ENCODE results near the gene ANKRD23. TPM values are rescaled to one million over a fixed set of nuclear protein-coding genes. Genes with fewer than 3 reads are reported as not detected.

ANKRD23 gene
- total and polyA plus RNA-seq, 5 donors, result 8.2 to 27.7 (median 23.0) TPM

DNA sequence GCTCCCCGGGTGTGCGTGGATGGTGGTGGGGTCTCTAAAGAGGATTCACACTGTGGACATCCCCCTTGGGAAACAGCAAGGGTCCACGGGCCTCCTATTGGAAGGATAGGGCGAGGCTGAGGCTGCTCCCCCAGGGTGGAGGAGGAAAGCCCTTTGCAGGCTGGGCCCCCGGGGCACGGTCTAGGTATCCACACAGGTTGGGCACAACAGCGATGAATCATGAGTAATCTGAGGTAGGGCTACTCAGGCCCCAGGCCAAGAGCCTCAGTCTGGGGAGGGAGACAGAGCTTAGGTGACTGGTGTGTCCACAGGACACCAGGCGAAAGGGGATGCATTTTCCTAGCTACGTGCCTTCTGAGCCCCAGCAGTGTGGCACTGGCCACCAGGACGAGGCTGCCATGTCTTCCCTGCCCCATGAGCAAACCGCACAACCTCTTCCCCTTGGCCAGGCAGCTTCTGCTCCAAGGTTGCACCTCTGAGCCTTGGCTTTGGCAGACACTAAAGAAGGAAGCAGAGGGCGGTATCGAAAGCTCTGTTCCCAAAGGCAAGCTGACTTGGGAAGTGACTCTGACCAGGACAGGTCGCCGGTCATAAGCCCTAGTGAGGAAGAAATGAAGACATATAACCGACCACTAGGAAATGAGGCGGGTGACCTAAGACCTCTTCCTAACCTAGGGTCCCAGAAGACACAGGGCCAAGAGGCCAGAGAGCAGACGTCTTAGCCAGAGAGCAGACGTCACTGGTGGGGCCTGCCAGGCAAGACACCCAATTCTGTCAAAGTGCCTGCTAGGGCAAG, 40.7 kb upstream of the ANKRD23 start:
- WGBS, result 79% methylated on average over 19 of the region's 19 CpGs
- H3K27me3 ChIP-seq (ENCODE audit: control insufficient read depth, insufficient read depth), result no peaks in the 10 kb centered on the region
- no peak overlapping the region for H3K4me3 ChIP-seq (ENCODE audit: low read length)
- H3K27ac ChIP-seq (ENCODE audit: low read length), result no peak overlapping the region
- ATAC-seq (peak in 1 of 2 donors; percentile 27), DNase-seq (no peak)
- intact Hi-C loops (cut with DNase I), result no loop called here
- peaks cover 2% of the 10 kb centered on the region for H3K4me1 ChIP-seq (ENCODE audit: control insufficient read depth, insufficient read depth, low read length)
- no peaks in the 10 kb centered on the region for H3K9me3 ChIP-seq (ENCODE audit: control insufficient read depth, low read length)

DNA sequence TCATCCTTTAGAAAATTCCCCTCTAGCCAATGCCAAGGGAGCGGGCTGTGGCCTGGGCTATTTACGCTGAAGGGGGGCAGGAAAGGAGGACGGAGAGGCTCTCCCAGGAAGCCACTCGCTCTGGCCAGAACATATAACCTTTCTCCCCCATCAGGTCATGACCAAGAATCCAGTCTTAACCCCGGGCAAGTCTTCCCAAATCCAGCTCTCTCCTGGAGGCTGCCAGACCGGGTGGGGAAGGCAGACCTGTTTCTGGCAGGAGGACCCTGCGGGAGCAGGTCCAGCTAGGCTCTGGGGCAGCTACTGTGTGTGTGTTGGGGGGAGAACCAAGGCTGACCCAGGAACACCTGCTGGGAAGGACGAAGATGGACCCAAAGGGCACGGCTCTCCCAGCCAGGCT, 39.5 kb upstream of the ANKRD23 start:
- no peaks in the 10 kb centered on the region for H3K9me3 ChIP-seq (ENCODE audit: control insufficient read depth, low read length)
- WGBS, result 82% methylated on average over 9 of the region's 9 CpGs
- no peak overlapping the region for H3K27ac ChIP-seq (ENCODE audit: low read length)
- H3K27me3 ChIP-seq (ENCODE audit: control insufficient read depth, insufficient read depth), result no peaks in the 10 kb centered on the region
- ATAC-seq, result no peak
- DNase-seq, result no peak
- peaks cover 2% of the 10 kb centered on the region for H3K4me1 ChIP-seq (ENCODE audit: control insufficient read depth, insufficient read depth, low read length)
- no peak overlapping the region for H3K4me3 ChIP-seq (ENCODE audit: low read length)
- intact Hi-C loops (cut with DNase I), result no loop called here

DNA sequence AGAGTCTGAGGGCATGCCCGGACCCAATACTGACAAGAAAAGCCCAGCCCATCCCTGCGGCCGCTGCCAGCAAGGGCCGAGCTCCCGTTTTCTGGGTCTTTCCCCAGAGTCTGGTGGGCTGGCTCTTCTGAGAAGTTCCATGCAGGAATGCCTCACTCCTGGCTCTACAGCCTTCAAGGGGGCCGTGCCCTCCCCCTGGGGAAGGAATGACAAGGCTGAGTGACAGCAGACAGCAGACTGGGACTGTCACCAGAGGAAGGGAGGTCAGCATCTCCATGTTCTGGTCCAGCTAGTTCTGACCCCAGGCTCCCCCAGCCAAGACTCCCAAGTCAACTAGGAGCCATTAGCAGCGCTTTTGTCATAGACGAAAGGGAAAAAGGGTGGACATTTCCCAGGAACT, 39.1 kb upstream of the ANKRD23 start:
- DNase-seq, result no peak
- intact Hi-C loops (cut with DNase I), result no loop called here
- no peak for ATAC-seq
- WGBS, result 87% methylated on average over 8 of the region's 8 CpGs
- H3K27me3 ChIP-seq (ENCODE audit: control insufficient read depth, insufficient read depth), result no peaks in the 10 kb centered on the region
- peaks cover 2% of the 10 kb centered on the region for H3K4me1 ChIP-seq (ENCODE audit: control insufficient read depth, insufficient read depth, low read length)
- H3K27ac ChIP-seq (ENCODE audit: low read length), result no peak overlapping the region
- no peak overlapping the region for H3K4me3 ChIP-seq (ENCODE audit: low read length)
- no peaks in the 10 kb centered on the region for H3K9me3 ChIP-seq (ENCODE audit: control insufficient read depth, low read length)

DNA sequence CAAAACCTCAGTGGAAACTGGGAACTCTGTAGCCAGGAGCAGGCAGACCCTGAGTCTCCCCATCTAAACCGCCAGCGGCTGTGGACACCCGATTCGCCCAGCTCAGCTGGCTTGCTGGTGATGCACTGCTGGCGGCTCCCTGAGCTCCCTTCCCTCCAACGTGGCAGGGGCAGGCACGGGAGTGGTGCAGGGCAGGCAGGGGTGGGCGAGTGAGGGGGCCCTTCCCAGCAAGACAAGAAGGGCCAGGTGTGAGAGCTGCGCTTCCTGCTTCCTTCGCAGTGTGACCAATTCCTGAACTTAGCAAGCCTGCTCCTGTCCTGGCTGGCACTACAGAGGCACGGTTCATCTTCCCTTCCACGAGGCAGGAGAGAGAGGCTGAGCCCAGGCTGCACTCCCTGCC, 38.4 kb upstream of the ANKRD23 start:
- no peak for DNase-seq
- Histone ChIP-seq H3K27me3 (ENCODE audit: control insufficient read depth, insufficient read depth) (no peaks in the 10 kb centered on the region), H3K27ac (ENCODE audit: low read length) (no peak overlapping the region), H3K4me3 (ENCODE audit: low read length) (no peak overlapping the region), H3K4me1 (ENCODE audit: control insufficient read depth, insufficient read depth, low read length) (no peaks in the 10 kb centered on the region), H3K9me3 (ENCODE audit: control insufficient read depth, low read length) (no peaks in the 10 kb centered on the region)
- intact Hi-C loops (cut with DNase I), result no loop called here
- ATAC-seq, result no peak
- 79% methylated on average over 12 of the region's 12 CpGs for WGBS

DNA sequence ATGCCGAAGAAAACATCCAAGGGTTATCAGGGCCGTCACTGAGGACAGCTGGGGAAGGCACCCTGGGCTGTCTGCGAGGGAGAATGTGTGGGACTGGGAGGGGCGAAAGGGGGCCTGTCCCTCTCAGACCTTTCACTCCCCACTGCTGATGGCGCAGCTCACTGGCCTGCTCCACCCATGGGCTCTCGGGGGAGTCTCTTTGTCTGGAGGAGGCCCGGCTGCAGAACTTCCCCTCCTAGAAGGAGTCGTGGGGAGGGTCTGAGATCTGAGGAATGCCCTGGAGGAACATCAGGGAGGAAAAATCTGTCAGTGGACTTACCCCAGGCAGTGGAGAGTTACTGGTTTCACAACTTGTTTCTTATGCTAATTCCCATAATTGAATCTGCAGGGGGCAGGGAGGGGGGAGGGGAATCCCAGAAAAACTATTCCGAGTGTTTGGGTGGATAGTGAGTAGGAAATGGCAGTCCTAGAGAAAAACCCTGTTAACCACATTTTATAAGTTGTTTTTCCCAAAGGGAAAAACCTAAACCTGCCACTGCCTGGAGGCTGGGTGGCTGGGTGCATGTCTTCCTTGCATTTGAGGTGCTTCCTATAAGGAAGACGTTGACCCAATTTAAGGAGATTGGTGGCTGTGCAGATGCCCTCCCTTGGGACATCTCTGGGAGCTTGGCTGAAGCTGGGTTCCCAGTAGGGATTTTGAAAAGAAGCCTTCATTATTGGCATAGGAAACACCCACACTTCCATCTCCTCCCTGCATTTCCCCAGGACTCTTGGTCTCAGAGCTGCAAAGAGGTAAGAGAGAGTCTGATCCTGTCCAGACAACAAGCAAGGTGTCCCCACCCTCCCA, 37.8 kb upstream of the ANKRD23 start:
- no peak overlapping the region for H3K4me3 ChIP-seq (ENCODE audit: low read length)
- ATAC-seq (peak in 1 of 2 donors; percentile 14), DNase-seq (peak in 1 of 3 donors; percentile 72)
- H3K27ac ChIP-seq (ENCODE audit: low read length), result no peak overlapping the region
- 42% methylated on average over 10 of the region's 10 CpGs for WGBS
- no peaks in the 10 kb centered on the region for H3K9me3 ChIP-seq (ENCODE audit: control insufficient read depth, low read length)
- H3K27me3 ChIP-seq (ENCODE audit: control insufficient read depth, insufficient read depth), result no peaks in the 10 kb centered on the region
- intact Hi-C loops (cut with DNase I), result no loop called here
- no peaks in the 10 kb centered on the region for H3K4me1 ChIP-seq (ENCODE audit: control insufficient read depth, insufficient read depth, low read length)

DNA sequence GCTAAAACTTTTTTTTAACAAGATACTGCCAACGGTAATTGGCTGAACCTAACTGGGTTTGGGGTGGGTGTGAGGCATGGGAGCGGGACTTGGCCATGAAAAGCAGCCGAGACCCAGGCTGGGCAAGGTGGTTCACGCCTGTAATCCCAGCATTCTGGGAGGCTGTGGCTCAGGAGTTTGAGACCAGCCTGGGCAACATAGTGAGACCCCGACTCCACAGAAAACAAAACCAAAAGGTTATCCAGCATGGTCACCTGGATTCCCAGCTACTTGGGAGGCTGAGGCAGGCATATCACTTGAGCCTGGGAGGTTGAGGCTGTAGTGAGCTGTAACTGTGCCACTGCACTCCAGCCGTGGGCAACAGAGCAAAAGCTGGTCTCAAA, 37.1 kb upstream of the ANKRD23 start:
- 82% methylated on average over 6 of the region's 6 CpGs for WGBS
- intact Hi-C loops (cut with DNase I), result no loop called here
- no peak for ATAC-seq
- H3K27me3 ChIP-seq (ENCODE audit: control insufficient read depth, insufficient read depth), result no peaks in the 10 kb centered on the region
- H3K4me3 ChIP-seq (ENCODE audit: low read length), result no peak overlapping the region
- H3K9me3 ChIP-seq (ENCODE audit: control insufficient read depth, low read length), result no peaks in the 10 kb centered on the region
- no peaks in the 10 kb centered on the region for H3K4me1 ChIP-seq (ENCODE audit: control insufficient read depth, insufficient read depth, low read length)
- no peak for DNase-seq
- no peak overlapping the region for H3K27ac ChIP-seq (ENCODE audit: low read length)

DNA sequence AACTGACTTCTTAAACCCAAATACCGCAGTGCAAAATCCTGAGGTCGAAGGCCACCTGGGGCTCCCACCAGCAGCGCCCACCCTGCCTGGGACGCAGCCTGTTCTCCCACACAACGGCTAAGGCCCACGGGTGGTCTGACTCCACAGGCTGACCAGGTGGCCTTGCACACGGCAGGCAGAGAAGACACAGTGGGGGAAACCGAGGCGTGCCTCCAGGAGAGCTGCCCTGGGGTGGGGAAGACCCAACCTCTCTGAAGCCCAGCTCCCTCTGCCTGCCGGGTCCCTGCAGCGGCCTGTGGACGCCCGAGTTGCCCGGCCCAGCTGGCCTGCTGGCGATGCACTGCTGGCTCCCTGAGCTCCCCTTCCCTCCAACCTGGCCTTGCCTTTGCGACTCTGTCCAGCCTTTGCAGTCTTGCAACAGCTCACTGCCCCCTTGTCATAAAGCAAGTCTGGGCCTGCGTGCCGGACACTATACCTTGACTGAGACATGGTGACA, 35.8 kb upstream of the ANKRD23 start:
- 94% methylated on average over 18 of the region's 18 CpGs for WGBS
- ATAC-seq (no peak), DNase-seq (peak in 1 of 3 donors; percentile 46)
- Histone ChIP-seq H3K4me1 (ENCODE audit: control insufficient read depth, insufficient read depth, low read length) (no peaks in the 10 kb centered on the region), H3K27me3 (ENCODE audit: control insufficient read depth, insufficient read depth) (no peaks in the 10 kb centered on the region), H3K9me3 (ENCODE audit: control insufficient read depth, low read length) (no peaks in the 10 kb centered on the region), H3K27ac (ENCODE audit: low read length) (no peak overlapping the region), H3K4me3 (ENCODE audit: low read length) (no peak overlapping the region)
- intact Hi-C loops (cut with DNase I), result no loop called here

DNA sequence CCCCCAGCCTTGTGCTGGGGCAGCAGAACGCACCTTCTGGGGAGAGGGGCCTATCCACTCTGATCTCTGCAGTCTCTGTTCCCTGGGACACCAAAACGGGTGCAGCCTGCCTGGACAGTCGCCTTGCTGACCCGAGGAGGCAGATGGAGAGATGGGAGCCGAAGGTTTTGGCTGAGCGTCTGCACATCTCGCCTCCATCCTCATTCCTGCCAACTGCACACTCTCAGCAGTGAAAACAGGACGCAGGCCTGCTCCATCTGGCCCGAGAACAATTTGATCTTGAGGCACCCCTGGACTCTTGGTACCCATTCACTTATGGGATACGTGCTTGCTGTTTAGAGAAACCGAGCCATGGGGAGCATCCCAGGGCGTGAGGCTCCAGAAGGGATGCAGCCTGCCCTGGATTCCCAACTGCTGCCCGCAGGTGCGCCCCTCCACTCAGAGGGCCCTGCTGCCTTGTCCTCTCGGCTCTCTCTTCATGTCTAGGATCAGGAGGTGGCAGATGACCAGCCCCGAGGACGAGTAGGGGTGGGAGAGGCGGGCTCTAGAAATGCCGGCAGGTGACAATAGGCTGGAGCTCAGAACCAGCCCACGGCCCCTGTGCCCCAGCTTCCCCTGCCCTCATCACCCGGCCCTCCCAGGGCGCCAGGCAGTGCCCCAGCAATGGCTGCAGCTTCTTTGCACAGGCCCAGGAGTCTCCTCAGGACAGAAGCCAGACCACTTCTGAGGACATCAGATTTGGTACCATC, 35.1 kb upstream of the ANKRD23 start:
- intact Hi-C loops (cut with DNase I), result no loop called here
- Histone ChIP-seq H3K4me3 (ENCODE audit: low read length) (no peak overlapping the region), H3K4me1 (ENCODE audit: control insufficient read depth, insufficient read depth, low read length) (no peaks in the 10 kb centered on the region)

DNA sequence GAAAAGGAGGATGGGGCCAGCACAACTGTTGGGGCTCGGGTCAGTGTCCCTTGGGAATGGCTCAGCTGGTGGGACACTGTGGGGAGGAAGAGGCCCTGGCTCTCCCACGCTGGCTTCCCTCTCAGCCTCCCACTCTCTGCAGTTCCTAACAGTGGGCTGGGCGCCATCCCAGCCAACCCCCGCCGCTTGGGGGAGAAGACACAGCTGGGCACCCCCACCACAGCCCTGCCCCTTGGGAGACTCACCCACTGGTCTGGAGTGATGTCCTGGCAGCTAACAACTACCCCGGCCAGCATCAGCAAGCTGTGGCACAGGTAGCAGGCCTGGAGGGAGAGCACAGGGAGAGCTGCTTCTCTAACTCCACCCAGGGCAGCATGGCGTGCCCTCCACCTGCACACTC, 34.4 kb upstream of the ANKRD23 start:
- H3K4me1 ChIP-seq (ENCODE audit: control insufficient read depth, insufficient read depth, low read length), result peaks cover 3% of the 10 kb centered on the region
- H3K4me3 ChIP-seq (ENCODE audit: low read length), result no peak overlapping the region
- 70% methylated on average over 7 of the region's 7 CpGs for WGBS
- no peaks in the 10 kb centered on the region for H3K27me3 ChIP-seq (ENCODE audit: control insufficient read depth, insufficient read depth)
- ATAC-seq (no peak), DNase-seq (no peak)
- H3K27ac ChIP-seq (ENCODE audit: low read length), result no peak overlapping the region
- intact Hi-C loops (cut with DNase I), result no loop called here
- no peaks in the 10 kb centered on the region for H3K9me3 ChIP-seq (ENCODE audit: control insufficient read depth, low read length)

More for the DNA sequence above, 35.1 kb upstream of the ANKRD23 start:
- DNase-seq, result no peak
- ATAC-seq, result no peak
- Histone ChIP-seq H3K27me3 (ENCODE audit: control insufficient read depth, insufficient read depth) (no peaks in the 10 kb centered on the region), H3K27ac (ENCODE audit: low read length) (no peak overlapping the region), H3K9me3 (ENCODE audit: control insufficient read depth, low read length) (no peaks in the 10 kb centered on the region)
- 73% methylated on average over 22 of the region's 22 CpGs for WGBS

DNA sequence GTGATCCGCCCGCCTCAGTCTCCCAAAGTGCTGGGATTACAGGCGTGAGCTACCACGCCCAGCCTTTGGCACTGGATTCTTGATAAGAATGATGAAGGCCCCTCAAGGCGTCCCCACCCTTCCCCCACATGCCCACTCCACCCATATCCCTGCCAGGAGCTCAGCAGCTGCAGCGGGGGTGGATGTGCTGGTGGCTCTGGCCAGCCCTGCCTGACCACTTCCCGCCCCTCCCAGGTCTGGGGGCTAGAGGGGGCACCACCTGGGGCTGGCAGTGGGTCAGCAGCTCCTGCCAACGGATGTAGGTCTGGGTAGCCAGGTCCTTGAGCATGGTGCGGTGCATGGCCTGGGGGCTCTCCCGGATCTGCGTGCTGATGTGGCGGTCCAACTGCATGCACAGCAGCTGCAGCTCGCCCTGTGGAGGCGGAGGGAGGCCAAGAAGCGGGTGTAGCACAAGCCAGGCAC, 33.8 kb upstream of the ANKRD23 start:
- intact Hi-C loops (cut with DNase I), result no loop called here
- DNase-seq, result no peak
- ATAC-seq, result no peak
- H3K4me1 ChIP-seq (ENCODE audit: control insufficient read depth, insufficient read depth, low read length), result peaks cover 3% of the 10 kb centered on the region
- WGBS, result 74% methylated on average over 15 of the region's 15 CpGs
- no peak overlapping the region for H3K4me3 ChIP-seq (ENCODE audit: low read length)
- H3K27me3 ChIP-seq (ENCODE audit: control insufficient read depth, insufficient read depth), result no peaks in the 10 kb centered on the region
- H3K9me3 ChIP-seq (ENCODE audit: control insufficient read depth, low read length), result no peaks in the 10 kb centered on the region
- H3K27ac ChIP-seq (ENCODE audit: low read length), result no peak overlapping the region

Data from right cardiac atrium (tissue), 5 donors.